Chondrocyte (in vitro differentiated cells): Measurements from ENCODE around the gene AKAP1. TPM values are rescaled to one million over a fixed set of nuclear protein-coding genes. Genes with fewer than 3 reads are reported as not detected.
A peak's percentile ranks its signal among the peaks of the same experiment; 100 is the strongest.

ENCODE experiments used
- DNase-seq: peaks from one replicate; pipeline ENCODE4 v3.0.0; 2021; ENCODE audit warnings: mixed read lengths, low spot score
- H3K27ac Mint-ChIP-seq: one replicate; pipeline ENCODE4 v1.8.0; 2021; ENCODE audit warnings: mild to moderate bottlenecking, moderate library complexity, mixed read lengths; ENCODE audit not compliant: unreplicated experiment
- H3K27me3 Mint-ChIP-seq: 2 replicates; pipeline ENCODE4 v1.8.0; 2021; ENCODE audit warnings: low read depth, mixed read lengths
- H3K36me3 Mint-ChIP-seq: 2 replicates; pipeline ENCODE4 v1.8.0; 2021; ENCODE audit warnings: low read depth, mixed read lengths
- H3K4me1 Mint-ChIP-seq: 2 replicates; pipeline ENCODE4 v1.8.0; 2021; ENCODE audit warnings: low read depth, mild to moderate bottlenecking, mixed read lengths
- H3K4me3 Mint-ChIP-seq: one replicate; pipeline ENCODE4 v1.8.0; 2021; ENCODE audit warnings: mild to moderate bottlenecking, moderate library complexity, mixed read lengths; ENCODE audit not compliant: unreplicated experiment
- H3K9me3 Mint-ChIP-seq: 2 replicates; pipeline ENCODE4 v1.8.0; 2021; ENCODE audit warnings: low read depth, mixed read lengths
- total RNA-seq: library from RNA; stranded (reverse); gene quantifications from 3 replicates; pipeline ENCODE4 v1.2.1, GENCODE V29; 2021
- TF ChIP-seq, protein P1 (sequence below): fragments of 200-600 bp; sonication (generic); IDR thresholded peaks from 2 replicates; pipeline ENCODE4 v1.5.0; 2021; ENCODE audit warnings: antibody characterized with exemption, mild to moderate bottlenecking, moderate library complexity

Gene AKAP1
- total RNA-seq, 1 donor from 2014 or later, result 14.8 TPM

DNA sequence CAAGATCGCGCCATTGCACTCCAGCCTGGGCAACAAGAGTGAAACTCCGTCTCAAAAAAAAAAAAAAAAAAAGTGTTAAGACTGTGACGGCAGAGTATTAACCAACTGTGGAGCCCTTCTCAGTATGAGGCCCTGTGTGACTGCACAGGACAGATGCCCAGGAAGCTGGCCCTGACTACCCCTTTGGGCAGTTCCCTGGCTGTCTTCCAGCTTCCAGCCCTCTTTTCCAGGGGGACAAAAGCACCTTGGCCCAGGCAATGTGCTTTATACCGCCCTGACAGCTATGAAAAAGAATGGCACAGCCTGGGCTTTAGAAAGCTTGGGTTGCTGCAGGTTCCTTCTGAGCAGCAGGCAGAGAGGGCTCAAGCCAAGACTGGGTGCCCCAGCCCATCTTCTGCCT lies 61.2 kb downstream of the AKAP1 start:
- Mint-ChIP-seq H3K4me1 (peaks cover 5% of the 10 kb centered on the region), H3K36me3 (no peaks in the 10 kb centered on the region), H3K9me3 (peaks cover 7% of the 10 kb centered on the region), H3K27ac (no peak overlapping the region), H3K4me3 (no peak overlapping the region), H3K27me3 (no peaks in the 10 kb centered on the region)
- no peak for DNase-seq
- TF ChIP-seq, protein P1, sequence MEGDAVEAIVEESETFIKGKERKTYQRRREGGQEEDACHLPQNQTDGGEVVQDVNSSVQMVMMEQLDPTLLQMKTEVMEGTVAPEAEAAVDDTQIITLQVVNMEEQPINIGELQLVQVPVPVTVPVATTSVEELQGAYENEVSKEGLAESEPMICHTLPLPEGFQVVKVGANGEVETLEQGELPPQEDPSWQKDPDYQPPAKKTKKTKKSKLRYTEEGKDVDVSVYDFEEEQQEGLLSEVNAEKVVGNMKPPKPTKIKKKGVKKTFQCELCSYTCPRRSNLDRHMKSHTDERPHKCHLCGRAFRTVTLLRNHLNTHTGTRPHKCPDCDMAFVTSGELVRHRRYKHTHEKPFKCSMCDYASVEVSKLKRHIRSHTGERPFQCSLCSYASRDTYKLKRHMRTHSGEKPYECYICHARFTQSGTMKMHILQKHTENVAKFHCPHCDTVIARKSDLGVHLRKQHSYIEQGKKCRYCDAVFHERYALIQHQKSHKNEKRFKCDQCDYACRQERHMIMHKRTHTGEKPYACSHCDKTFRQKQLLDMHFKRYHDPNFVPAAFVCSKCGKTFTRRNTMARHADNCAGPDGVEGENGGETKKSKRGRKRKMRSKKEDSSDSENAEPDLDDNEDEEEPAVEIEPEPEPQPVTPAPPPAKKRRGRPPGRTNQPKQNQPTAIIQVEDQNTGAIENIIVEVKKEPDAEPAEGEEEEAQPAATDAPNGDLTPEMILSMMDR, result no peak

DNA sequence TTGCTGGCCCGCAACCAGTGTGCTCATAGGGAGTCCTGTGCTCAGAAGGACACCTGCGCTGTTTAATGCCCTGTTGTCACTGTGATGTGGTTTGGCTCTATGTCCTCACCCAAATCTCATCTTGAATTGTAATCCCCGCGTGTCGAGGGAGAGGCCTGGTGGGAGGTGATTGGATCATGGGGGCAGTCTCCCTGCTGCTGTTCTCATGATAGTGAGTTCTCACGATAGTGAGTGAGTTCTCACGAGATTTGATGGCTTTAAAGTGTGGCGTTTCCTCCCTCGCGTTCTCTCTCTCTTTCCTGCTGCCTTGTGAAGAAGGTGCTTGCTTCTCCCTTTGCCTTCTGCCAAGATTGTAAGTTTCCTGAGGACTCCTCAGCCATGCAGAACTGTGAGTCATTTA lies 66.8 kb downstream of the AKAP1 start:
- no peak overlapping the region for H3K27ac Mint-ChIP-seq
- H3K9me3 Mint-ChIP-seq, result peaks cover 21% of the 10 kb centered on the region
- TF ChIP-seq, protein P1, result no peak
- H3K4me1 Mint-ChIP-seq, result no peaks in the 10 kb centered on the region
- no peaks in the 10 kb centered on the region for H3K27me3 Mint-ChIP-seq
- DNase-seq, result no peak
- H3K36me3 Mint-ChIP-seq, result no peaks in the 10 kb centered on the region
- H3K4me3 Mint-ChIP-seq, result no peak overlapping the region

DNA sequence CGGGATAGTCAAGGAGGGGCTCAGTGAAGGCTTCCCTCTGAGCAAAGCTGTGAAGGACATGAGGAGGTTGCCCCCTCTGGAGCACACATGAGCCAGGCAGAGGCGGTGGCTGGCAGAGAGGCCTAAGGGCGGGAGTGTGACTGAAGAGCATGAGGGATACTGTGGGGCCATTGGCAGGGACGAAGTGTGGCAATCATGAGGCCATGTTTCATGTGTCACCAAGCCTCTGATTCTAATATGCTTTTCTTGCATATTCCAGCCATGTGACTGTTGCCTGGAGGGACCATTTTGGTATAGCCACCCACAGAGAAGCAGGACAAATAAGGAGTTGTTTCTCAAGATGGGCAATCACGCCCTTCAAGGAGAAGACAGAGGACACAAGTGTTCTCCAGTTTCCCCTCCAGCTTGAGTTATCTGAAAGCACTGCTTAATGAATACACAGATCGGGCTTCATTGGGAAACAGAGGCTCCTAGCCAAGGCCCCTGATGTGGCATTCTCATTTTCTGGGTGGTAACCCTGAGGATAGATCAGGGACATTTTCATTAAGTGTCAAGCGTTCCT lies 68.0 kb downstream of the AKAP1 start:
- Mint-ChIP-seq H3K27me3 (no peaks in the 10 kb centered on the region), H3K4me3 (no peak overlapping the region), H3K27ac (no peak overlapping the region), H3K36me3 (no peaks in the 10 kb centered on the region), H3K9me3 (peaks cover 21% of the 10 kb centered on the region), H3K4me1 (peaks cover 3% of the 10 kb centered on the region)
- TF ChIP-seq, protein P1, result no peak
- no peak for DNase-seq

DNA sequence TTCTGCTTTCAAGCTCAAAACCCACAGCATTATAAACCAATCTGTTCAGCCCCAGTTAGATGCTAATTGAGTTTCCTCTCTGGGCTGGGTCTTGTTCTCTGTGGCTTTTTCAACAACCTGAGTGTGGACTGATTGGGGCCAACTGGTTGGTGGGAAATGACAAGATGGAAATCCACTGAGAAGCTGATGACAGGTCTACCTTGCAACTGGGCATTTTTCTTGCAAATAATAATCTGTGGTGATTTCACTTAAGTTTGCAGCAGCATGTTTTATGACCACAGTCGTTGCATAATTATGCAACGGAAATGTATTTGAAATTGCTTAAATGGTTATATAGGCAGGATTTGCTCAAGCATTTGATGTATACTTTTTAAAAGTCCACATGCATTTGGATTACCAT lies 69.9 kb downstream of the AKAP1 start:
- H3K36me3 Mint-ChIP-seq, result no peaks in the 10 kb centered on the region
- TF ChIP-seq, protein P1, result no peak
- peaks cover 14% of the 10 kb centered on the region for H3K9me3 Mint-ChIP-seq
- H3K4me1 Mint-ChIP-seq, result peaks cover 16% of the 10 kb centered on the region
- no peak for DNase-seq
- no peak overlapping the region for H3K4me3 Mint-ChIP-seq
- no peak overlapping the region for H3K27ac Mint-ChIP-seq
- no peaks in the 10 kb centered on the region for H3K27me3 Mint-ChIP-seq

DNA sequence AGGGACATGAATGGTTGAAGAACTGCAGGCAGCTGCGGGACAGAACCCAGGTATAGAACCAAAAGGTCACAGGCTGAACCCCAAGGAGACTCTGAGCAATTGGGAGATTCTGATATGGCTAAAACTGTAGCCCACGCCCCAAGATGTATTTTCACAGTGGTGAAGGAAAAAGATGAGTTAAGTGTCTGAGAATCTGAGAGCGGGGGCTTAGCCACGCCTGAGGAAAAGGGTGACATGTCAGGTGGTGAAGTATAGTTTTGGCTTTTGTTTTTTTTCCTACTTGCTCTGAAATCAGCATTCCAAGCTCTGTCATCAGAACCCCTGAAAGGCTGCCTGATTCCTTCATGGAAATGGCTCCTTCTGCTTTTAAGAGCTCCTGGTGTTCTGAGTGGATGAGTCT lies 73.3 kb downstream of the AKAP1 start:
- Mint-ChIP-seq H3K4me3 (no peak overlapping the region), H3K27me3 (no peaks in the 10 kb centered on the region), H3K4me1 (peaks cover 16% of the 10 kb centered on the region), H3K9me3 (peaks cover 12% of the 10 kb centered on the region), H3K36me3 (peaks cover 5% of the 10 kb centered on the region), H3K27ac (peak overlapping the region; percentile 25)
- DNase-seq, result no peak
- TF ChIP-seq, protein P1, result no peak
